Activated T-cell treated with anti-CD3 and anti-CD28 coated beads, Interleukin-2, amount 50 U/mL, for 4 hours (primary cell): Measurements from ENCODE around the gene ETNK1. TPM values are rescaled to one million over a fixed set of nuclear protein-coding genes. Genes with fewer than 3 reads are reported as not detected.
"Not testable (repeated sequence)": the region's sequence is repeated elsewhere in the genome, so short reads cannot be mapped to it uniquely, and the experiment has no call there.

Experiments used
- ATAC-seq, 2 donors: fragments of 200-7000 bp; cut with Tn5 transposase; one replicate each; pipeline ENCODE4 v1.10.0; 2021
- DNase-seq: peaks from one replicate; pipeline ENCODE4 v3.0.0-alpha.2; 2020
- H3K27me3 Mint-ChIP-seq: one replicate; pipeline ENCODE4 v1.8.0; 2021; ENCODE audit warnings: low read depth, mixed read lengths
- H3K36me3 Mint-ChIP-seq: one replicate; pipeline ENCODE4 v1.8.0; 2022; ENCODE audit warnings: mixed read lengths; ENCODE audit not compliant: insufficient read depth
- H3K4me1 Mint-ChIP-seq: one replicate; pipeline ENCODE4 v1.8.0; 2021; ENCODE audit warnings: low read depth, mixed read lengths
- H3K4me3 Mint-ChIP-seq: one replicate; pipeline ENCODE4 v1.8.0; 2021; ENCODE audit warnings: mild to moderate bottlenecking, moderate library complexity, mixed read lengths
- H3K9me3 Mint-ChIP-seq: one replicate; pipeline ENCODE4 v1.8.0; 2021; ENCODE audit warnings: mixed read lengths
- total RNA-seq, 3 donors: library from RNA; stranded (reverse); gene quantifications; one replicate each; pipeline ENCODE4 v1.2.1, GENCODE V29; 2021

ETNK1 gene, protein sequence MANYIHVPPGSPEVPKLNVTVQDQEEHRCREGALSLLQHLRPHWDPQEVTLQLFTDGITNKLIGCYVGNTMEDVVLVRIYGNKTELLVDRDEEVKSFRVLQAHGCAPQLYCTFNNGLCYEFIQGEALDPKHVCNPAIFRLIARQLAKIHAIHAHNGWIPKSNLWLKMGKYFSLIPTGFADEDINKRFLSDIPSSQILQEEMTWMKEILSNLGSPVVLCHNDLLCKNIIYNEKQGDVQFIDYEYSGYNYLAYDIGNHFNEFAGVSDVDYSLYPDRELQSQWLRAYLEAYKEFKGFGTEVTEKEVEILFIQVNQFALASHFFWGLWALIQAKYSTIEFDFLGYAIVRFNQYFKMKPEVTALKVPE
- 10 to 100 TPM; 74.7 to 78.3 (median 76.1) TPM for total RNA-seq

DNA sequence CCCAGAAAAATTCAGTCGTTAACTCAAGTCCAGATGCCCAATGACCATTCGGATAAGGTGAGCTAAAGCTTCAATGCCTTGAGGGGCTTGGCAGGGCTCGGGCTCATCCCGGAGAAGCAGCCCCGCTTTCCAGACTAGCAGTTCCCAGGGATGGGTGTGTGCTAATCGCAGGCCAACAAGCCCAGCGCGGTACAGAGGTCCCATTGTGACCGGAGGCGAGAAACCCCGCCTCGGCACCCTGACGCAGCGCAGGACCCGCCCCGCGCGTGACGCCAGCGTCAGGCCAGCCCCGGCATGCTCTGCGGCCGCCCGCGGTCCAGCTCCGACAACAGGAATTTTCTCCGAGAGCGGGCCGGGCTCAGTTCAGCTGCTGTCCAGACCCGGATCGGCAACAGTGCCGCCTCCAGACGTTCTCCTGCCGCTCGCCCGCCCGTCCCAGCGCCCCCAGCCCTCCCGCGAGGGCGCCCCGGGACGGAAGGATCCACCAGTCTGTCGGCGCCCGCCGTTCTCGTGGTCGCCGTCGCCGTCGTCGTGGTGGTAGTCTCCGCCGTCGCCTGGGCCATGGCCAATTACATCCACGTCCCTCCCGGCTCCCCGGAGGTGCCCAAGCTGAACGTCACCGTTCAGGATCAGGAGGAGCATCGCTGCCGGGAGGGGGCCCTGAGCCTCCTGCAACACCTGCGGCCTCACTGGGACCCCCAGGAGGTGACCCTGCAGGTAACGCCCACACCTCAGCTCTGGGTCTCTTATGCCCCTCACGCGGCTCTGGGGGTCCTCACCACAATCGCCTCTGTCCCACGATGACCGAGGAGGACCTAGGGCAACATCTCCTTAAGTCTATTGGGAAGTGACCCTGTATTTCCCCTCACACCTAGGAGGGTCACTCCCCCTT lies at the start of gene ETNK1:
TSS of gene ETNK1 (plus strand) at position 302 of the 892 bp plus-strand sequence. CDS start at position 562, 260 bp downstream.
- Mint-ChIP-seq H3K4me3 (peak within 1 kb of the TSS; percentile 99), H3K4me1 (peaks cover 36% of the 10 kb centered on the region), H3K27me3 (peaks cover 3% of the 10 kb centered on the region), H3K9me3 (no peaks in the 10 kb centered on the region), H3K36me3 (peaks cover under 1% of the 10 kb centered on the region)
- DNase-seq, result peak; percentile 79
- ATAC-seq, result peak; percentile 99

DNA sequence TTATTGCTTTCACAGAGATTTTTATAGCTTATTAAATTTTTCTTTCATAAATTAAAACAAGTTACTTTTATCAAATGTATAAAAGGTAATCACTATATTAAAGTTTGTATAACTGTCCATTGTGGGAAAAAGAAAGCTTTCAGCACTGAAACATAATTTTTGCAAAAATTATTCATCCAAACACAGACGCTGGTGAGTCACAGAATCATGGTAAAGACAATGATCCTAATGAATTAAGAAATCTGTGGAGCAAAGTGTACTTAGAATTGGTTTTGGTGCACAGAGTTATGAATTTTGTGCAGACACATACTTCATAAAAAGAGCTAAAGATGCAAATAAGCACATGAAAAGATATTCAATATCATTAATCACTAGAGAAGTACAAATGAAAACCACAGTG lies 48.9 kb upstream of the ETNK1 start:
- ATAC-seq (no peak), DNase-seq (no peak)
- Mint-ChIP-seq H3K4me3 (no peak overlapping the region), H3K4me1 (no peaks in the 10 kb centered on the region), H3K36me3 (no peaks in the 10 kb centered on the region), H3K9me3 (no peaks in the 10 kb centered on the region), H3K27me3 (peaks cover 3% of the 10 kb centered on the region)

DNA sequence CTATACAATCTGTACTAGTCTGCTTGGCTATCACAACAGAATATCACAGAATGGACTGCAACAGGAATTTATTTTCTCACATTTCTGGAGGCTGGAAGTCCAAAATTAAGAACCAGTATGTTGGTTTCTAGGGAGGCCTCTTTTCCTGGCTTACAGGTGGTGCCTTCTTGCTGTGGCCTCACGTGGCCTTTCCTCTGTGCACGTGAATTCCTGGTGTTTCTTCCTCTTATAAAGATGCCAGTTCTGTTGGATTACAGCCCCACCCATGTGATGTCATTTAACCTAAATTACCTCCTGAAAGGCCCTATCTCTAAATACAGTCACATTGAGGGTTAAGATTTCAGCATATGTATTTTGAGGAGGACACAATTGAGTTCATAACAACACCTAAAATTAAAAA lies 48.5 kb upstream of the ETNK1 start:
- ATAC-seq, result no peak

DNA sequence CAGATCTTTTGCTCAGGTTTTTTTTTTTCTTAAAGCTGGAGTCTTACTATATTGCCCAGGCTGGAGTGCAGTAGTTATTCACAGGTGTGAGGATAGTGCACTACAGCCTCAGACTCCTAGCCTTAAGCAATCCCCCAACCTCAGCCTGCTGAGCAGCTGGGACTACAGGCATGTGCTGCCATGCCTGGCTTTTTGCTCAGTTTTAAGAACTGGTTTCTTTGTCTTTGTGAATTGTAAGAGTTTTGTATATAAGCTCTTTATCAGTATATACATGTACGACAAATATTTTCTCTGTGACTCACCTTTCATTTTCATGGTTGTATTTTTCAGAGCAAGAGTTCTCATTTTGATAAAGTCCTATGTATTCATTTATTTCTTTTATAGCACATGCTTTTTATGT lies 47.3 kb upstream of the ETNK1 start:
- DNase-seq (no peak), ATAC-seq (no peak)
- Mint-ChIP-seq H3K4me3 (no peak overlapping the region), H3K27me3 (no peaks in the 10 kb centered on the region), H3K36me3 (no peaks in the 10 kb centered on the region), H3K4me1 (no peaks in the 10 kb centered on the region), H3K9me3 (no peaks in the 10 kb centered on the region)

More for the DNA sequence above, 48.5 kb upstream of the ETNK1 start:
- Mint-ChIP-seq H3K4me1 (no peaks in the 10 kb centered on the region), H3K36me3 (no peaks in the 10 kb centered on the region), H3K9me3 (no peaks in the 10 kb centered on the region), H3K27me3 (peaks cover under 1% of the 10 kb centered on the region), H3K4me3 (no peak overlapping the region)
- no peak for DNase-seq

DNA sequence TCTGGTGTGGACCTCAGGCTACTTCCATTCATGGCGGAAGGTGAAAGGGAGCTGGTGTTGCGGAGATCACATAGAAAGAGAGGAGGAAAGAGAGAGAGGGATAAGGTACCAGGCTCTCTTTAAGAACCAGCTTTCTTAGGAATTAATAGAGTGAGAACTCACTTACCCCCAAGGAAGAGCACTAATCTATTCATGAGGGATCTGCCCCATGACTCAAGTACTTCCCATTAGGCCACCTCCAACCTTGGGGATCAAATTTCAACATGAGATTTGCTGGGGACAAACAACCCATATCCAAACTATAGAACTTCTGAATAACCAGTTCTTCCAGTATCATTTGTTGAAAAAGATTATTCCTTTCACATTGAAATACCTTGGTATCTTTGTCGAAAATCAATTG lies 46.6 kb upstream of the ETNK1 start:
- Mint-ChIP-seq H3K36me3 (no peaks in the 10 kb centered on the region), H3K4me1 (no peaks in the 10 kb centered on the region), H3K4me3 (no peak overlapping the region), H3K27me3 (no peaks in the 10 kb centered on the region), H3K9me3 (no peaks in the 10 kb centered on the region)
- ATAC-seq, result no peak
- DNase-seq, result no peak

DNA sequence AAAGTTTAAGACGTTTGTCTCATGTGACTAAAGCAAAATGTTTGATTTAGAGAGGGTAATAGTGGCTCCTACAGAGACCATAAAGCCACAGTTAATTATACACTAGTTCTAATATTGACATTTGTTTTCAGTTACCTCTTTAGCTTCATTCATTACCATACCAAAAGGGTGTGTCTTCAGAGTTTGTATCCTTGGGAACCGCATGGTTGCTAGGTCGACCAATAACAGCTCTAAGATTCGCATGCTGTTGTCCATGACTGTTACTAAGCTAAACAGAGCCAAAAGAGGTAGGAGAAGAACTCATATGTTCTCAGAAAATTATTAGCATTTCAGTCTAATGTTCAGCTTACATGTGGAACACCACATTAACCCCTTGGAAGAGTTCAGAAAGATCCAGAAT lies 36.2 kb upstream of the ETNK1 start:
- ATAC-seq (no peak), DNase-seq (no peak)
- no peaks in the 10 kb centered on the region for H3K9me3 Mint-ChIP-seq
- H3K36me3 Mint-ChIP-seq, result no peaks in the 10 kb centered on the region
- peaks cover 5% of the 10 kb centered on the region for H3K27me3 Mint-ChIP-seq
- H3K4me1 Mint-ChIP-seq, result no peaks in the 10 kb centered on the region
- H3K4me3 Mint-ChIP-seq, result no peak overlapping the region

DNA sequence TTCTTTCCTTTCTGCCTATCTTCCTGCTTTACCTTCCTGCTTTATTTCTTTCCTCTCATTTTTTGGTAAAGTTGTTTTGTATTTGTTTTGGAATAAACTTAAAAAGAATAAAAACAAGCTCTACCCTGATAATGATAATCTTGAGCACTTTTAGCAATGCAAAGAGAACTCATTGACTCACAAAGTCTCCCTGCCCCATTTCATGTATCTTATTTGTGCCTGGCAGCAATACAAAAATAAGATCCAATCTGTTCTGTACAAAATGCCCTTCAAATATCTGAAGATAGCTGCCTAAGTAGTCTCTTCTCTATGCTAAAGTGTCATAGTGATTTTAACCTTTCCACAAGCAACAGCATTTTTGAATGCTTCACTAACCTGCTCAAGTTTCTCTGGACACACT lies 31.1 kb upstream of the ETNK1 start:
- H3K4me1 Mint-ChIP-seq, result peaks cover 11% of the 10 kb centered on the region
- no peaks in the 10 kb centered on the region for H3K9me3 Mint-ChIP-seq
- no peak for DNase-seq
- no peak for ATAC-seq
- H3K27me3 Mint-ChIP-seq, result no peaks in the 10 kb centered on the region
- no peaks in the 10 kb centered on the region for H3K36me3 Mint-ChIP-seq
- H3K4me3 Mint-ChIP-seq, result no peak overlapping the region

DNA sequence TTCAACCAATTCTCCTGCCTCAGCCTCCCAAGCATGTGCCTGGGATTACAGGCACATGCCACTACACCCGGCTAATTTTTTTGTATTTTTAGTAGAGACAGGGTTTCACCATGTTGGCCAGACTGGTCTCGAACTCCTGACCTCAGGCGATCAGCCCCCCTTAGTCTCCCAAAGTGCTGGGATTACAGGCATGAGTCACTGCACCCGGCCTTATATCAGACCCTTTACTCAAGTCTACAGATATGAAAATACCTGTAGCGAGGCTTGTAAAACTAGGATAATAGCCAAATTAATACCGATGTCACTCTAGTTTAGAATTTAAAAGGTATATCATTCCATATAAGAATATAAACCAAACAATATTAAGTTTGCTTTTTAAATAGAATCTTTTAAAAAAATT lies 27.4 kb upstream of the ETNK1 start:
- ATAC-seq, H3K4me3 Mint-ChIP-seq, H3K36me3 Mint-ChIP-seq, H3K9me3 Mint-ChIP-seq, H3K27me3 Mint-ChIP-seq, DNase-seq: not testable (repeated sequence)
- H3K4me1 Mint-ChIP-seq, result peaks cover 11% of the 10 kb centered on the region

DNA sequence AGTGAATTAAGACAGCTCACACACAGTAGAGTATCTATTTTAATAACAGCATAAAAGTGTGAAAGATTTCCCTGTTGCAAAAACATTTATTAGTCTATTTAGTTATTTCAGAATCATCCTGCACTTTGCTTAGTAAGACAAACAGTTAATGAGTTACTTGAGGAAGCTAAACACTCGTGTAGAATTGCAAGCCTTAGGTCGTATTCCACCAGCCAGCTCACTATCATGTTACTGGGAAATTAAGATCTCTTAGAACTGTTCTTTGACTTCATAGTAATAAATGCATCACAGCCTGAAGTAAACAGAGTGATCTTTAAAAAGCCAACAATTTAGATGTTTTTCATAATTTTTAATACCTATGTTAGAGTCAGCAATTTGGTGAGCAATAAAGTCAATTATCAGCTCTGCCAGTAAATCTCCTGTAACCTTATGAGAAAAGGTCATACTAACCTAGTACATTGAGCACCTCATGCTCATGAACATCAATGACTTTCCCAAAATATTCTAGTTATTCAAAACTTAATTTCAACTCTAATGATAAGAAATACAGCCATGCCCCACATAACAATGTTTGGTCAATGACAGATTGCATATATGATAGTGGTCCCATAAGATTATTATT lies 26.7 kb upstream of the ETNK1 start:
- DNase-seq (no peak), ATAC-seq (no peak)
- no peaks in the 10 kb centered on the region for H3K36me3 Mint-ChIP-seq
- no peaks in the 10 kb centered on the region for H3K9me3 Mint-ChIP-seq
- no peaks in the 10 kb centered on the region for H3K27me3 Mint-ChIP-seq
- H3K4me3 Mint-ChIP-seq, result no peak overlapping the region
- peaks cover 11% of the 10 kb centered on the region for H3K4me1 Mint-ChIP-seq

DNA sequence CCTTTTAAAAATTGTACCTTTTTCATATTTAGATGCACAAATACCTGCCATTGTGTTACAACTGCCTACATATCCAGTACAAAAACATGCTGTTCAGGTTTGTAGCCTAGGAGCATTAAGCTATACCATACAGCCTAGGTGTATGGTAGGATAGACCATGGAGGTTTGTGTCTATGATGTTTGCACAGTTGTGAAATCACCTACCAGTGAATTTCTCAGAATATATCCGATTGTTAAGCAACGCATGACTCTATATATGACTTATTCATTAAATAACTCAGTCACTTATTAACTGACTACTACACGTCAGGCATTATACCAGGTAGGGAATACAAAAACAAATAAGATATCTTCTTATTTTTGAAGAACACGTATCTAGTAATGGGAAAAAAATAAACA lies 26.2 kb upstream of the ETNK1 start:
- H3K9me3 Mint-ChIP-seq, result no peaks in the 10 kb centered on the region
- ATAC-seq (no peak), DNase-seq (no peak)
- no peak overlapping the region for H3K4me3 Mint-ChIP-seq
- peaks cover 11% of the 10 kb centered on the region for H3K4me1 Mint-ChIP-seq
- no peaks in the 10 kb centered on the region for H3K27me3 Mint-ChIP-seq
- no peaks in the 10 kb centered on the region for H3K36me3 Mint-ChIP-seq

DNA sequence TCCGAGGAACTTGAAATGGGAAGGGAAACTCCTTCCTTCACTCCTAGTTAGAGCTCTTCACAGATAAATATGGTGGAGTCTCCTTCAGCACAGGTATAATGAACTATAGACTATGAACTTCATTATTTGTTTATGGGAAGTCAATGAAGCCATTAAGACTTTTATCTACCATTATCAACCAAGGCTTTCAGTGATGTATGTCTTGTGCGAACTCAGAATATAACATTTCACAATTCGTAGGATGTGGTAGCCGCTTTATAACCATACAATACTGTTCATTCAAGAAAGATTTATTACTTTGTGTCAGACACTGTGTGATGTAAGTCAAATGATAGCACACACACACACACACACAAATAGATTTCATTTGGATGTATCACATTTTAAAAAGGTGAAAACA lies 24.8 kb upstream of the ETNK1 start:
- H3K36me3 Mint-ChIP-seq, result no peaks in the 10 kb centered on the region
- no peak overlapping the region for H3K4me3 Mint-ChIP-seq
- H3K27me3 Mint-ChIP-seq, result no peaks in the 10 kb centered on the region
- H3K9me3 Mint-ChIP-seq, result no peaks in the 10 kb centered on the region
- ATAC-seq (no peak), DNase-seq (no peak)
- H3K4me1 Mint-ChIP-seq, result peaks cover 11% of the 10 kb centered on the region

DNA sequence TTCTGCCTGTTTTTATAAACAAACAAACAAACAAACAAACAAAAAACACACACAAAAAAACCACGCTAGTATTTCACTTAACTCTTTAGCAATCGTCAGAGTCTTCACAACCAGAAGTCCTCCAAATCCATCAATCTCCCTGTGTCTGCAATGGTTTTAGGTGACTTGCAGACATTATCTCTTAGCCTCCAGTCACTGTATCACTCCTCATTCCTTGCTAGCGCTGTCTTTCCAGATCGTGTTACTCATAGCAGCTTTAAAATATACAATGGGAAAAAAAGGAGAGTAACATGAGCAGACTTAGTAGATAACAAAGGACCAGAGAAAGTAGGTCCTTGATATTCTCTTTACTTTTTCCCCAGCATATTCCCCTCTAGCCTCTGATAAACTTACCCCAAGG lies 15.5 kb upstream of the ETNK1 start:
- peaks cover 13% of the 10 kb centered on the region for H3K9me3 Mint-ChIP-seq
- no peaks in the 10 kb centered on the region for H3K27me3 Mint-ChIP-seq
- DNase-seq, result no peak
- H3K4me3 Mint-ChIP-seq, result no peak overlapping the region
- no peaks in the 10 kb centered on the region for H3K36me3 Mint-ChIP-seq
- no peak for ATAC-seq
- peaks cover 2% of the 10 kb centered on the region for H3K4me1 Mint-ChIP-seq

DNA sequence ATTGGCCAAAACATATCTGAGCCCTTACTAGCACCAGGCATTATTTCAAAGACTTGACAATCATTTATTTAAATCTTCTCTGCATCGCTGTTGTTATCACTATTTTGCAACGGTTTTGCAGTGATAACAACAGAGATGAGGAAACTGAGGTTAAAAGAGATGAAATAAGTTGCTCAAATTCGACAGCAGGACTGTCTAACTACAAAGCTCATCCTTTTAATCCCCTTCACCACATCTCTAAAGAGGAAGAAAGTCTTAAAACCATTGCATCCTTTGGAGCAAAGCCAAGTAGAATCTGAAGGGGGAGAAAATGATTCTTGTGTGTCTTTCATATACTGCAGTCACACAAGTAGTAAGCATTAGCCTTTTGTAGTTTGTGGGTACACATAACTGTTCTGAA lies 14.8 kb upstream of the ETNK1 start:
- Mint-ChIP-seq H3K4me1 (peaks cover 2% of the 10 kb centered on the region), H3K27me3 (no peaks in the 10 kb centered on the region), H3K9me3 (peaks cover 13% of the 10 kb centered on the region), H3K4me3 (no peak overlapping the region), H3K36me3 (no peaks in the 10 kb centered on the region)
- DNase-seq (no peak), ATAC-seq (no peak)

DNA sequence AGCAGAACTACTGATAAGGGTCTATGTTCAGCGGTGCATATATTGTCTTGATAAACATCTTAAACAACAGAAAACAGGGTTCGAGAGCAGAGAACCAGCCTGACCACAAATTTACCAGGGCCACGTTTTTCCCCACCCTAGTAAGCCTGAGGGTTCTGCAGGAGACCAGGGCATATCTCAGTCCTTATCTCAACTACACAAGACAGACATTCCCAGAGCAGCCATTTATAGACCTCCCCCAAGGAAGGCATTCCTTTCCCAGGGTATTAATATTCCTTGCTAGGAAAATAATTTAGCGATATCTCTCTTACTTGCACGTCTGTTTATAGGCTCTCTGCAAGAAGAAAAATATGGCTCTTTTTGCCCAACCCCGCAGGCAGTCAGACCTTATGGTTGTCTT lies 12.1 kb upstream of the ETNK1 start:
- H3K4me3 Mint-ChIP-seq, H3K36me3 Mint-ChIP-seq, H3K4me1 Mint-ChIP-seq, H3K27me3 Mint-ChIP-seq, ATAC-seq, DNase-seq: not testable (repeated sequence)
- H3K9me3 Mint-ChIP-seq, result peaks cover 13% of the 10 kb centered on the region
